Spinal cord (tissue), 10 donors: ENCODE measurements around the gene GLP2R. TPM values are rescaled to one million over a fixed set of nuclear protein-coding genes. Genes with fewer than 3 reads are reported as not detected.
"Not testable (repeated sequence)": the region's sequence is repeated elsewhere in the genome, so short reads cannot be mapped to it uniquely, and the experiment has no call there.

Experiments used
- DNase-seq, 6 donors: peaks; one replicate each; pipeline versions ENCODE4 v3.0.0 to v3.0.0-alpha.2; 2013 to 2015; ENCODE audit warnings: low spot score in 6 of 6, low read depth in 4 of 6
- H3K27ac ChIP-seq: one replicate; pipeline ENCODE4 v1.5.1; 2013; ENCODE audit warnings: low read depth, low read length, control low read depth
- H3K27me3 ChIP-seq: one replicate; pipeline ENCODE4 v1.6.1; 2013; ENCODE audit warnings: low read length; ENCODE audit not compliant: control insufficient read depth, insufficient read depth
- H3K36me3 ChIP-seq: one replicate; pipeline ENCODE4 v1.6.1; 2013; ENCODE audit warnings: low read length; ENCODE audit not compliant: control insufficient read depth, insufficient read depth
- H3K4me1 ChIP-seq: one replicate; pipeline ENCODE4 v1.6.1; 2013; ENCODE audit warnings: low read length; ENCODE audit not compliant: control insufficient read depth, insufficient read depth
- H3K4me3 ChIP-seq: one replicate; pipeline ENCODE4 v1.5.1; 2013; ENCODE audit warnings: low read depth, low read length, control low read depth
- H3K9me3 ChIP-seq: one replicate; pipeline ENCODE4 v1.6.1; 2013; ENCODE audit warnings: low read length; ENCODE audit not compliant: control insufficient read depth, insufficient read depth
- WGBS: methylation state at CpG from one replicate; pipeline ENCODE4 v1.1.5; 2013; ENCODE audit warnings: missing lambda C conversion rate; ENCODE audit not compliant: insufficient coverage; 5-methylcytosine and 5-hydroxymethylcytosine counted together
- long read RNA-seq, 4 donors: transcript quantifications; one replicate each; lab custom pipeline, GENCODE V29; 2026
- polyA plus RNA-seq, 2 donors: library from polyadenylated mRNA; unstranded; fragments of 120-200 nt; gene quantifications; one replicate each; pipeline ENCODE4 v1.2.1, GENCODE V29; 2013; ENCODE audit not compliant: insufficient read length in 2 of 2
- total RNA-seq, 2 donors: library from RNA; depleted of rRNA in 1 of 2; stranded (reverse); fragments of 120-200 nt in 1 of 2; fragments of >200 nt in 1 of 2; gene quantifications; one replicate each; pipeline versions ENCODE4 v1.2.3 to v1.2.4, GENCODE V29; 2013 to 2014
- donor health status: healthy.

Gene GLP2R, protein sequence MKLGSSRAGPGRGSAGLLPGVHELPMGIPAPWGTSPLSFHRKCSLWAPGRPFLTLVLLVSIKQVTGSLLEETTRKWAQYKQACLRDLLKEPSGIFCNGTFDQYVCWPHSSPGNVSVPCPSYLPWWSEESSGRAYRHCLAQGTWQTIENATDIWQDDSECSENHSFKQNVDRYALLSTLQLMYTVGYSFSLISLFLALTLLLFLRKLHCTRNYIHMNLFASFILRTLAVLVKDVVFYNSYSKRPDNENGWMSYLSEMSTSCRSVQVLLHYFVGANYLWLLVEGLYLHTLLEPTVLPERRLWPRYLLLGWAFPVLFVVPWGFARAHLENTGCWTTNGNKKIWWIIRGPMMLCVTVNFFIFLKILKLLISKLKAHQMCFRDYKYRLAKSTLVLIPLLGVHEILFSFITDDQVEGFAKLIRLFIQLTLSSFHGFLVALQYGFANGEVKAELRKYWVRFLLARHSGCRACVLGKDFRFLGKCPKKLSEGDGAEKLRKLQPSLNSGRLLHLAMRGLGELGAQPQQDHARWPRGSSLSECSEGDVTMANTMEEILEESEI
- total RNA-seq (1 to 10 TPM; 1.5 to 1.8 TPM), polyA plus RNA-seq (under 1 TPM; 0.11 to 0.35 TPM)
- long read RNA-seq, donor 1 = 0 reads
- long read RNA-seq, donor 2 = 0 reads
- long read RNA-seq, donor 3 = 0 reads
- long read RNA-seq, donor 4 = 0 reads

DNA sequence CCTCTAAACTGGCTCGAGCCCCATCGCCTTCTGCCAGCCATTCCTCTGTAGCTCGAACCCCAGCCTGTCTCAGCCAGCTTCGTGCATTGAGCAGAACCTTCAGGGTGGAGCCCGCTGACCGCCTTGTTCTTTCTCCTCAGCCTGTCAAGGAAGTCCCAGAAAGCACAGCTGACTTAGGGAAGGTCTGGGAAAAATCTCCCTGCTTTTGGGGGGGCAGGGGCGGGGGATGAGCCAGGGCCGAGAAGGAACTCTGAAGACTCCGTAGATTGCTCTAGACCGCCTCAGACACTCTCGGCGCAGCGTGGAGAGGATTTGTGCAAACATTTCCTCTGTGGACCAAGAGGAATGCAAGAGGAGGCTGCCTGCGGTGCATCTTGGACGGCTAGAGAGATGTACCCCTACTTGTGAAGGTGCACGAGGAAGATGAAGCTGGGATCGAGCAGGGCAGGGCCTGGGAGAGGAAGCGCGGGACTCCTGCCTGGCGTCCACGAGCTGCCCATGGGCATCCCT, at the start of gene GLP2R:
GLP2R (plus strand) TSS at position 284 of the 510 bp plus-strand sequence; CDS start at position 424, 140 bp downstream.
- H3K4me1 ChIP-seq = peaks cover 5% of the 10 kb centered on the region
- 63% methylated on average over 20 of the region's 21 CpGs for WGBS

DNA sequence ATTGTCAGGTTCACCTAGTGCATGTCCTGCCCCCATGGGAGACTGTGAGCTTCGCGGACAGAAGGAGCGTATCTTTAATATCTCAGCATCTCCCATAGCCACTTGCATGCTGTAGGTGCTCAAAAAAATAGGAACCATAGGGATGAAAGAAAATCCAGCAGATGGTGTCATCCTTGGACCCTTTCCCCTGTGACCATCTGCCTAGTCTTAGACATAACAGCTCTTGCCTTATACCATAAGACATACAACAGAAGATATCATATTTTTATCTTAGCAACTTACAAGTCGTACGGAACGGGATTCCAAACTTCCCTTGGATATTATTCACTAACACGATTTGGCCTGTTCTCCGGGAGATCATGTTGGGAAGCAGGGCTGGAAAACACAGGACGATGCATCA, 48.8 kb upstream of the GLP2R start:
- Histone ChIP-seq H3K36me3 (no peaks in the 10 kb centered on the region), H3K27me3 (no peaks in the 10 kb centered on the region), H3K4me3 (no peak overlapping the region), H3K4me1 (no peaks in the 10 kb centered on the region), H3K27ac (no peak overlapping the region), H3K9me3 (no peaks in the 10 kb centered on the region)
- WGBS = 89% methylated on average over 5 of the region's 9 CpGs
- DNase-seq = peak in 1 of 6 donors; percentile 82

More for the DNA sequence above, at the start of gene GLP2R:
- Histone ChIP-seq H3K9me3 (no peaks in the 10 kb centered on the region), H3K4me3 (no peak within 1 kb of the TSS), H3K27ac (no peak within 1 kb of the TSS), H3K27me3 (no peaks in the 10 kb centered on the region), H3K36me3 (no peaks in the 10 kb centered on the region)
- DNase-seq = no peak

GRCh38 chr17:9780552-9780951, 45.2 kb upstream of the GLP2R start:
- H3K4me3 ChIP-seq = no peak overlapping the region
- WGBS = 100% methylated on average over 2 of the region's 3 CpGs
- no peaks in the 10 kb centered on the region for H3K27me3 ChIP-seq
- no peaks in the 10 kb centered on the region for H3K9me3 ChIP-seq
- H3K4me1 ChIP-seq = no peaks in the 10 kb centered on the region
- no peak overlapping the region for H3K27ac ChIP-seq
- H3K36me3 ChIP-seq = no peaks in the 10 kb centered on the region
- no peak for DNase-seq

- 76% methylated on average over 3 of the region's 4 CpGs for WGBS
- Histone ChIP-seq H3K4me3 (no peak overlapping the region), H3K27ac (no peak overlapping the region), H3K27me3 (no peaks in the 10 kb centered on the region), H3K36me3 (no peaks in the 10 kb centered on the region), H3K4me1 (no peaks in the 10 kb centered on the region), H3K9me3 (no peaks in the 10 kb centered on the region)
- DNase-seq = no peak
Observed at GRCh38 chr17:9783050-9783449, 42.7 kb upstream of the GLP2R start.

DNA sequence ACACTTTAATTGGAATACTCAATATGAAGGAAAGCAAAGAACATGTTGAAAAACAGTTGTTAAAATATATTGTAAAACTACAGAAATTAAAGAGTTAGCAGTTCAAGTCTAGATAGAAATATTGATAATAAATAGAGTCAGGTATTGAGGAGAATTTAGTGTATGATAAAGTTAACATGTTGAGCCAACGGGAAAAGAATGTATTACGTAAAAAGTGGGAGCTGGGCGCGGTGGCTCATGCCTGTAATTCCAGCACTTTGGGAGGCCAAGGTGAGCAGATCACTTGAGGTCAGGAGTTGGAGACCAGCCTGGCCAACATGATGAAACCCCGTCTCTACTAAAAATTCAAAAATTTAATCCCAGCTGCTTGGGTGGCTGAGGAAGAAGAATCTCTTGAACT, 42.3 kb upstream of the GLP2R start:
- not testable (repeated sequence) for H3K4me3 ChIP-seq, DNase-seq, H3K27me3 ChIP-seq, H3K4me1 ChIP-seq, H3K9me3 ChIP-seq, H3K27ac ChIP-seq, H3K36me3 ChIP-seq
- WGBS = 97% methylated on average over 4 of the region's 5 CpGs

GRCh38 chr17:9784544-9784943, 41.2 kb upstream of the GLP2R start:
- no peaks in the 10 kb centered on the region for H3K9me3 ChIP-seq
- H3K4me3 ChIP-seq = no peak overlapping the region
- no peak overlapping the region for H3K27ac ChIP-seq
- H3K4me1 ChIP-seq = no peaks in the 10 kb centered on the region
- no CpG with 5 or more reads among the region's 2 CpGs for WGBS
- no peak for DNase-seq
- no peaks in the 10 kb centered on the region for H3K27me3 ChIP-seq
- H3K36me3 ChIP-seq = no peaks in the 10 kb centered on the region

DNA sequence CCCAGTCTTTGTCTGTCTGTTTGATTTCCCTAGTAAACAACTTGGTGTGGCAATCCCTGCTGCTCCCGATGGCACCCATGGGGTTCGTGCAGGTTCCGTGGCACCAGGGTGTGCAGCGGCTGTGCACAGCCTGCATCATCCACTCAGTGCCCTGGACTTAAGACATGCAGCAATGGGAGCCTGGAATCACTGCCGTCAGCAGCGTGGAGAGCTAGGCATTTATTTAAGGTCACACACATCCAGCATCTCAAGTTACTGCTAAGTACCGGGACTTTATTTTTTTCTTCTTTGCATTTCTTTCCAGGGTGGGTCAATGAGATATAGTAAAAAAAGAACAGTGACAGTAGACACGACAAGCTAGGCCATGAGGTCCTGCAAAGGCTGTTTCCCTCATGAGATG, 37.1 kb upstream of the GLP2R start:
- H3K4me3 ChIP-seq = no peak overlapping the region
- DNase-seq = peak in 1 of 6 donors; percentile 13
- H3K36me3 ChIP-seq = no peaks in the 10 kb centered on the region
- H3K27ac ChIP-seq = no peak overlapping the region
- WGBS = 91% methylated on average over 6 of the region's 8 CpGs
- peaks cover 6% of the 10 kb centered on the region for H3K4me1 ChIP-seq
- H3K9me3 ChIP-seq = no peaks in the 10 kb centered on the region
- no peaks in the 10 kb centered on the region for H3K27me3 ChIP-seq

DNA sequence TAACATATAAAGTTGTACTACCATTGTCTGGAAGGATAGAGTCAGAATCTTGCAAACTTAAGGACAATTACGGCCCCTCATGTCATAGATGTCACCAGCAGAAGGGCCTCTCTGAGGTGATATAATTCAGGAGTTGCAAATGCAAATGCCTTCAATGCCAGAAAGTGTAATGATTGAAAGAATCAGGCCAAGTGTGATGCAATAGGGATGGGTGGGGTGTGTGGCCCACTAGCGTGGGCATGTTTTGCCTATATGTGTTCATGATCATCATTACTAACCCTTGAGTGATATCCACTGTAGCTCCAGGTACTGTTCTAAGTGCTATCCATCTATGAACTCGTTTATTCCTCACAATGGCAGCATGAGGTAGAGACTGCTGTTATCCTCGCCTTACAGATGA, 35.4 kb upstream of the GLP2R start:
- 88% methylated on average over 3 of the region's 4 CpGs for WGBS

GRCh38 chr17:9790889-9791876, 34.5 kb upstream of the GLP2R start, which contains the start of gene DHRS7C:
TSS of gene DHRS7C (minus strand) at chr17:9791592. CDS start at chr17:9791284, 308 bp downstream.
- Histone ChIP-seq H3K4me1 (peaks cover 6% of the 10 kb centered on the region), H3K9me3 (no peaks in the 10 kb centered on the region), H3K27ac (no peak within 1 kb of the TSS), H3K27me3 (no peaks in the 10 kb centered on the region), H3K4me3 (no peak within 1 kb of the TSS), H3K36me3 (no peaks in the 10 kb centered on the region)
- peak in 3 of 6 donors; percentile 17 to 50 (median 34) for DNase-seq
- WGBS = 61% methylated on average over 9 of the region's 15 CpGs

More for the DNA sequence above, 35.4 kb upstream of the GLP2R start:
- Histone ChIP-seq H3K27me3 (no peaks in the 10 kb centered on the region), H3K27ac (no peak overlapping the region), H3K4me3 (no peak overlapping the region), H3K9me3 (no peaks in the 10 kb centered on the region), H3K36me3 (no peaks in the 10 kb centered on the region), H3K4me1 (peaks cover 6% of the 10 kb centered on the region)
- no peak for DNase-seq
